NCI-H446 treated with DMSO at 0.1 percent for 48 hours (cell line): Measurements from ENCODE around the gene CASP6.
"Not testable (repeated sequence)": the region's sequence is repeated elsewhere in the genome, so short reads cannot be mapped to it uniquely, and the experiment has no call there.

Experiments used
- DNase-seq: peaks from one replicate; lab custom pipeline; 2025; lab: John Stamatoyannopoulos, UW

CASP6 gene

GRCh38 chr4:109719604-109720003, 16.4 kb upstream of the CASP6 start:
- no peak for DNase-seq

GRCh38 chr4:109718759-109719158, 15.5 kb upstream of the CASP6 start:
- DNase-seq, result no peak

GRCh38 chr4:109713500-109713899, 10.3 kb upstream of the CASP6 start:
- no peak for DNase-seq

- no peak for DNase-seq
Observed at GRCh38 chr4:109708990-109709389, 5.7 kb upstream of the CASP6 start.

GRCh38 chr4:109708435-109708834, 5.2 kb upstream of the CASP6 start:
- DNase-seq, result no peak

- DNase-seq, result no peak
Observed at GRCh38 chr4:109703664-109704361, 568 bp upstream of the CASP6 start.

GRCh38 chr4:109701566-109702410, 1.5 kb downstream of the CASP6 start:
- DNase-seq, result no peak

GRCh38 chr4:109699553-109700225, 3.6 kb downstream of the CASP6 start:
- peak; percentile 42 for DNase-seq

- DNase-seq, result no peak
Observed at GRCh38 chr4:109698656-109699055, 4.6 kb downstream of the CASP6 start.

GRCh38 chr4:109691411-109691920, 11.8 kb downstream of the CASP6 start:
- DNase-seq, result no peak

GRCh38 chr4:109690690-109691410, 12.4 kb downstream of the CASP6 start:
- no peak for DNase-seq

- DNase-seq, result no peak
Observed at GRCh38 chr4:109684727-109685126, 18.5 kb downstream of the CASP6 start.

GRCh38 chr4:109683621-109684253, 19.5 kb downstream of the CASP6 start:
- DNase-seq, result no peak

- no peak for DNase-seq
Observed at GRCh38 chr4:109682875-109683274, 20.4 kb downstream of the CASP6 start.

GRCh38 chr4:109678925-109679324, 24.3 kb downstream of the CASP6 start:
- DNase-seq, result not testable (repeated sequence)

- DNase-seq, result not testable (repeated sequence)
Observed at GRCh38 chr4:109678472-109678871, 24.8 kb downstream of the CASP6 start.

GRCh38 chr4:109676886-109677285, 26.4 kb downstream of the CASP6 start:
- no peak for DNase-seq

- DNase-seq, result no peak
Observed at GRCh38 chr4:109675843-109676242, 27.4 kb downstream of the CASP6 start.

- DNase-seq, result no peak
Observed at GRCh38 chr4:109675181-109675580, 28.1 kb downstream of the CASP6 start.

GRCh38 chr4:109673303-109673702, 29.9 kb downstream of the CASP6 start:
- DNase-seq, result no peak

GRCh38 chr4:109672169-109672930, 30.9 kb downstream of the CASP6 start:
- no peak for DNase-seq
